Measurements from ENCODE around the gene RAPGEF4. TPM values are rescaled to one million over a fixed set of nuclear protein-coding genes. Genes with fewer than 3 reads are reported as not detected.

RAPGEF4 gene
- total and polyA plus RNA-seq, 9 of the 15 experiments (the other 6 are each of a cell fraction or from before 2014, with no cell fraction given), result 0.04 to 0.33 (median 0.13) TPM; not detected in 6

DNA sequence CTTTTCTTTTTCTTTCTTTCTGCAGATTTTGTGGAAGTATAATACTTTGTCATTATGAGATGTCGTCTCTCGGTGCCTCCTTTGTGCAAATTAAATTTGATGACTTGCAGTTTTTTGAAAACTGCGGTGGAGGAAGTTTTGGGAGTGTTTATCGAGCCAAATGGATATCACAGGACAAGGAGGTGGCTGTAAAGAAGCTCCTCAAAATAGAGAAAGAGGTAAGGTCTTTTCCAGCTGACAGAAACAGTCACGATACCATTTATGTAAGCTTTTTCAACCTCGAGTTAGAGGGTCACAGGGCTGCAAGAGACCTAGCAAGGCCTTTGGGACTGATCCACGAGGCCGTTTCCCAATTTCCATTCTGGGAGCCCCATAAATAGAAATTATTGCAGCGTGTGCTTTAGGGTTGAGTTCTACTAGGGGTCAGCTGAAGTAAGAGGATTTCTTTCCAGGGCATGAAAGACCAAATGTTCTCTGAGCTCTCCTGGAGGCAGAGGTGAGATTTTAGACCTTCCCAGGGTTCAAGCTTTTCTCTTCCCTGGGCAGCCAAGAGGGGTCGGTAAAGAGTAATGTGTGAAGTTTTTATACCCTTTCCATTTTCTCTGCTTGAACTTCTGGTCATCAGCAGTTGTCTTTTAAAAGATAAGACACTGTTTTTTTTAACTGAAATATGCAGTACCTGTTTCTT, 355.5 kb downstream of the RAPGEF4 start (continued):
- no peak for TF ChIP-seq CUX1 (CRISPR knock-in tag; IDR thresholded peaks at IDR 0.05)
- TF ChIP-seq PML (IDR thresholded peaks at IDR 0.05; ENCODE audit: low read length), result 0 out of 2 replicates have a peak, but pooled peaks have one; percentile 4
- no peak for TF ChIP-seq ID3 (CRISPR knock-in tag; IDR thresholded peaks at IDR 0.05)
- TF ChIP-seq ID3 (tag; IDR thresholded peaks at IDR 0.05), result peak; percentile 51; the same call in 1 of the 2 replicates
- TF ChIP-seq ZNF699 (CRISPR knock-in tag; IDR thresholded peaks at IDR 0.05; ENCODE audit: insufficient replicate concordance), result no peak
- no peak for TF ChIP-seq BHLHE40 (IDR thresholded peaks at IDR 0.05; ENCODE audit: low read length)
- TF ChIP-seq MAFF (IDR thresholded peaks at IDR 0.05; ENCODE audit: low read length), result peak; percentile 100
- no peak for TF ChIP-seq ESRRB (CRISPR knock-in tag; IDR thresholded peaks at IDR 0.05; ENCODE audit: borderline replicate concordance)
- TF ChIP-seq ZNF311 (CRISPR knock-in tag; IDR thresholded peaks at IDR 0.05), result no peak
- TF ChIP-seq, protein P1, sequence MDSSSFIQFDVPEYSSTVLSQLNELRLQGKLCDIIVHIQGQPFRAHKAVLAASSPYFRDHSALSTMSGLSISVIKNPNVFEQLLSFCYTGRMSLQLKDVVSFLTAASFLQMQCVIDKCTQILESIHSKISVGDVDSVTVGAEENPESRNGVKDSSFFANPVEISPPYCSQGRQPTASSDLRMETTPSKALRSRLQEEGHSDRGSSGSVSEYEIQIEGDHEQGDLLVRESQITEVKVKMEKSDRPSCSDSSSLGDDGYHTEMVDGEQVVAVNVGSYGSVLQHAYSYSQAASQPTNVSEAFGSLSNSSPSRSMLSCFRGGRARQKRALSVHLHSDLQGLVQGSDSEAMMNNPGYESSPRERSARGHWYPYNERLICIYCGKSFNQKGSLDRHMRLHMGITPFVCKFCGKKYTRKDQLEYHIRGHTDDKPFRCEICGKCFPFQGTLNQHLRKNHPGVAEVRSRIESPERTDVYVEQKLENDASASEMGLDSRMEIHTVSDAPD (CRISPR knock-in tag; IDR thresholded peaks at IDR 0.05), result no peak
- no peak for TF ChIP-seq JUNB (CRISPR knock-in tag; conservative IDR thresholded peaks at IDR 0.05)
- no peak for TF ChIP-seq ZNF121 (CRISPR knock-in tag; conservative IDR thresholded peaks at IDR 0.05)
- no peak; the same call in 1 of the 2 replicates for TF ChIP-seq GABPA (tag; conservative IDR thresholded peaks at IDR 0.05; ENCODE audit: low read depth)
- TF ChIP-seq ZNF124 (CRISPR knock-in tag; IDR thresholded peaks at IDR 0.05), result no peak
- no peak for TF ChIP-seq ZNF175 (CRISPR knock-in tag; IDR thresholded peaks at IDR 0.05; ENCODE audit: low read depth)
- TF ChIP-seq PHF20 (IDR thresholded peaks at IDR 0.05; ENCODE audit: partially characterized antibody), result no peak
- no peak for TF ChIP-seq GATA2 (CRISPR knock-in tag; IDR thresholded peaks at IDR 0.05)
- TF ChIP-seq USF2 (CRISPR knock-in tag; IDR thresholded peaks at IDR 0.05), result no peak
- no peak for TF ChIP-seq SP2 (IDR thresholded peaks at IDR 0.05; ENCODE audit: extremely low read depth, low read depth, low read length, poor library complexity, severe bottlenecking)
- TF ChIP-seq FOXM1 (IDR thresholded peaks at IDR 0.05; ENCODE audit: low read depth), result peak; percentile 76
- TF ChIP-seq FOXM1 (CRISPR knock-in tag; IDR thresholded peaks at IDR 0.05; ENCODE audit: low read depth), result no peak

Data from K562 (cell line).